ENCODE measurements around the gene BCL2.

Gene BCL2

GRCh38 chr18:63284827-63285733, 34.5 kb downstream of the BCL2 start:
- peak; percentile 36 for DNase-seq

- DNase-seq, result no peak
Measured at GRCh38 chr18:63284173-63284799, 35.3 kb downstream of the BCL2 start.

GRCh38 chr18:63283305-63284094, 36.1 kb downstream of the BCL2 start:
- DNase-seq, result no peak

- DNase-seq, result no peak
Measured at GRCh38 chr18:63282793-63283192, 36.8 kb downstream of the BCL2 start.

- DNase-seq, result peak; percentile 21
Measured at GRCh38 chr18:63273222-63273927, 46.2 kb downstream of the BCL2 start.

- no peak for DNase-seq
Measured at GRCh38 chr18:63272638-63273037, 46.9 kb downstream of the BCL2 start.

GRCh38 chr18:63271881-63272299, 47.7 kb downstream of the BCL2 start:
- no peak for DNase-seq

- DNase-seq, result no peak
Measured at GRCh38 chr18:63271148-63271547, 48.4 kb downstream of the BCL2 start.

GRCh38 chr18:63267975-63268721, 51.4 kb downstream of the BCL2 start:
- DNase-seq, result no peak

GRCh38 chr18:63266888-63267790, 52.4 kb downstream of the BCL2 start:
- no peak for DNase-seq

- no peak for DNase-seq
Measured at GRCh38 chr18:63265326-63265725, 54.2 kb downstream of the BCL2 start.

GRCh38 chr18:63264871-63265270, 54.7 kb downstream of the BCL2 start:
- no peak for DNase-seq

- no peak for DNase-seq
Measured at GRCh38 chr18:63263444-63263843, 56.1 kb downstream of the BCL2 start.

- DNase-seq, result no peak
Measured at GRCh38 chr18:63262369-63263335, 56.9 kb downstream of the BCL2 start.

- no peak for DNase-seq
Measured at GRCh38 chr18:63261029-63261428, 58.5 kb downstream of the BCL2 start.

- DNase-seq, result no peak
Measured at GRCh38 chr18:63260380-63260754, 59.2 kb downstream of the BCL2 start.

- no peak for DNase-seq
Measured at GRCh38 chr18:63259567-63260379, 59.8 kb downstream of the BCL2 start.

- DNase-seq, result no peak
Measured at GRCh38 chr18:63258749-63259566, 60.6 kb downstream of the BCL2 start.
